Right lobe of liver (tissue), 6 donors: Measurements from ENCODE around the gene CLCN7. TPM values are rescaled to one million over a fixed set of nuclear protein-coding genes. Genes with fewer than 3 reads are reported as not detected.
A peak's percentile ranks its signal among the peaks of the same experiment; 100 is the strongest.
"Not testable (repeated sequence)": the region's sequence is repeated elsewhere in the genome, so short reads cannot be mapped to it uniquely, and the experiment has no call there.

Source experiments
- ATAC-seq, 4 donors: fragments of 200-7000 bp; cut with Tn5 transposase; one replicate each; pipeline ENCODE4 v1.9.1; 2020; ENCODE audit warnings: mild to moderate bottlenecking in 4 of 4, moderate library complexity in 4 of 4
- DNase-seq, 3 donors: peaks; one replicate each; pipeline ENCODE4 v3.0.0-alpha.2; 2020
- H3K27ac ChIP-seq, 3 donors: fragments of 200-600 bp; one replicate each; pipeline ENCODE4 v1.8.0; 2022
- H3K27me3 ChIP-seq, 2 donors: fragments of 200-600 bp; one replicate each; pipeline ENCODE4 v1.8.0; 2022
- H3K36me3 ChIP-seq, 4 donors: fragments of 200-600 bp; sonication (generic) in 1 of 4; one replicate each; pipeline versions ENCODE4 v1.5.1 to v1.8.0; 2017 to 2022; ENCODE audit warnings: control low read depth in 1 of 4
- H3K4me1 ChIP-seq, 4 donors: fragments of 200-600 bp; sonication (generic) in 1 of 4; one replicate each; pipeline versions ENCODE4 v1.5.1 to v1.8.0; 2017 to 2022; ENCODE audit warnings: control low read depth in 1 of 4
- H3K4me3 ChIP-seq, 3 donors: fragments of 200-600 bp; one replicate each; pipeline ENCODE4 v1.8.0; 2022
- H3K9me3 ChIP-seq, 4 donors: fragments of 200-600 bp; sonication (generic) in 1 of 4; one replicate each; pipeline versions ENCODE4 v1.5.1 to v1.8.0; 2017 to 2022; ENCODE audit warnings: control low read depth in 1 of 4
- CTCF ChIP-seq, 4 donors: fragments of 200-600 bp in 3 of 4; fragments of 450-650 bp in 1 of 4; IDR thresholded peaks; one replicate each; pipeline versions ENCODE4 v1.5.1 to v1.8.0; 2016 to 2022; ENCODE audit warnings: antibody characterized with exemption in 4 of 4, mild to moderate bottlenecking in 2 of 4
- POLR2A ChIP-seq: fragments of 450-650 bp; IDR thresholded peaks from one replicate; pipeline ENCODE4 v1.6.1; 2017; ENCODE audit warnings: antibody characterized with exemption, mild to moderate bottlenecking
- WGBS: methylation state at CpG from one replicate; pipeline ENCODE4 v1.1.6; 2018; ENCODE audit warnings: low coverage, low lambda C conversion rate; ENCODE audit not compliant: insufficient coverage; ENCODE audit errors: missing lambda C conversion rate; 5-methylcytosine and 5-hydroxymethylcytosine counted together
- intact Hi-C, 2 donors: fragments of 100-400 bp; cut with DNase I; formaldehyde crosslinking; loops; one replicate each; pipeline versions ENCODE4 v1.11.2 to v1.14.1; 2022
- total RNA-seq, 6 experiments: library from RNA; depleted of rRNA in 2 of 6; stranded (reverse); fragments of >200 nt in 2 of 6; fragmentation: NEBNext Ultra II Directional in 3 of 6; extraction: Animal tissue kit (Norgen Biotek cat#: 25700) in 3 of 6; gene quantifications; one replicate each; pipeline versions ENCODE4 v1.1.0 to v1.2.4, GENCODE V29; 2016 to 2023
- donor health status: DM: no; HTN: yes; CAD: no.
- donor health status: DM: no; HTN: no; CAD: no.
- donor health status: DM: no; HTN: no; CAD: no.
- donor health status: DM: no; HTN: yes; CAD: no.
- donor health status: DM: no; HTN: yes; CAD: no.

Gene CLCN7
- total RNA-seq, 6 experiments from 2014 or later: 36.0 to 50.8 (median 40.8) TPM

DNA sequence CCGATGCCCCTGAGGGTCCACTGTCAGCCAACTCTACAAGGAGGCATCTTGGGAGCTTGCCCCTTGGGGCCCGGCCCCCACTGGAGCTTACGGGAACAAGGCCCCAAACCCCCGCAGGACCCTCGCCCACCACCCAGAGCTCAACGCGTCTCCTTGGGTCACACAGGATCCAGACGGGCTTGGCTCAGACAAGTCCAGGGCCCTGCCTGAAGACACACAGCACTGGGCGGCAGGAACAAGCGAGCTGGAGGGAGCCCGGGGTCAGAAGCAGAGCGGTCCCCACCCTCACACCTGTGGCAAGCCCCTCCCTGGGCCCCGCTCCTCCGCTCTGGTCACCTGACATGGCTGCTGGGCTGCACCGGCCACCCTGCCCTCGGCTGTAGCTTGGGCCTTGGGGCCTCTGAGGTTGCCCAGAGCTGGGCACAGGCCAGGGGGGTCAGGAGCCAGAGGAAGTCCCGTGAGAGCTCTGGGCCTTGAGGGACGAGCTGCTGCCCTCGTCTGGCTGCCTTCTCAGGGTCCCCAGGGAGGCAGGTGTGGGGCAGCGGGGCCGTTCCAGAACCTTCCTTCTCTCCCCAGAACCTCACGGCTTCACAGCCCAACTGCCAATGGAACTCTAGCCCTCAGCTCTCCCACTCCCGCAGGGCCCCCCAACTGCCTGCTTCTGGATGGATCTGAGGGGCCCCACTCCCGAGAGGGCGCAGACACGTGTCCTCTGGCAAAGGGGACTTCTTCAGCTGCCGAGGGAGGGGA, 30.7 kb downstream of the CLCN7 start, which contains the start of gene CCDC154:
CCDC154 (minus strand) TSS at position 577 of the 750 bp plus-strand sequence; CDS start at position 343, 234 bp downstream.
- TF ChIP-seq CTCF (IDR thresholded peaks at IDR 0.05): no peak
- TF ChIP-seq POLR2A: no peak
- Histone ChIP-seq H3K9me3 (no peaks in the 10 kb centered on the region), H3K27ac (no peak within 1 kb of the TSS), H3K36me3 (peaks cover 0 to 10% (median 0%) of the 10 kb centered on the region in 4 donors), H3K4me3 (no peak within 1 kb of the TSS), H3K27me3 (no peaks in the 10 kb centered on the region), H3K4me1 (no peaks in the 10 kb centered on the region)
- intact Hi-C loops: no loop called here
- WGBS: 80% methylated on average over 1 of the region's 27 CpGs
- ATAC-seq (peak in 1 of 4 donors; percentile 6), DNase-seq (no peak)

DNA sequence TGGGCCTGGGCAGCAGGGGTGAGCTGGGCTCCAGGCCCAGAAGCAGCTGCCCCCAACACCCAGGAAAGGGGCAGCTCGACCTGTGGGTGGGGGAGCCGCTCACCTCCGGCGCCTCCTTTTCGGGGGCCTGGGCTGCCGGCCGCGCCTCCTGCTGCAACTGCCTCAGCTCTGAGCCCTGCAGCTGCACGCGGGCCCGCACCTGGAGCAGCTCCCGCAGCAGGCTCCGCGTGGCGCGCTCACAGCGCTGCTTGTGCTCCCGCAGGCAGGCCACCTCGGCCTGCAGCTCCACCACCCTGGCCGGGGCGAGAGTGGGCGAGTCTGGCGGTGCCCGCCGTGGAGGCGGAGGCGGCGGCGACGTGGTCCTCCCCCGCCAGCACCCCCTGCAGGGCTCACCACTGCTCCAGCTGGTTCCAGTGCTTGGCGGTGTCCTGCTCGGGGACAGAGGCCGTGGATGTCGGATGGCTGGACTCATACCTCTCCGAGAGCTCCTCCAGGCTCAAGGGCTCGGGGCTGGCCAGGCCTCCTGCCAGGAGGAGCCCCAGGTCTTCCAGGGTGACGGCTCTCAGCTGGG, 31.3 kb downstream of the CLCN7 start:
- H3K27ac ChIP-seq: no peak overlapping the region
- WGBS: no CpG with 5 or more reads among the region's 38 CpGs
- intact Hi-C loops: no loop called here
- H3K36me3 ChIP-seq: peaks cover 0 to 10% (median 0%) of the 10 kb centered on the region in 4 donors
- no peak for TF ChIP-seq POLR2A
- TF ChIP-seq CTCF (IDR thresholded peaks at IDR 0.05): no peak
- ATAC-seq (no peak), DNase-seq (no peak)
- no peak overlapping the region for H3K4me3 ChIP-seq
- H3K27me3 ChIP-seq: no peaks in the 10 kb centered on the region
- no peaks in the 10 kb centered on the region for H3K9me3 ChIP-seq
- H3K4me1 ChIP-seq: no peaks in the 10 kb centered on the region

DNA sequence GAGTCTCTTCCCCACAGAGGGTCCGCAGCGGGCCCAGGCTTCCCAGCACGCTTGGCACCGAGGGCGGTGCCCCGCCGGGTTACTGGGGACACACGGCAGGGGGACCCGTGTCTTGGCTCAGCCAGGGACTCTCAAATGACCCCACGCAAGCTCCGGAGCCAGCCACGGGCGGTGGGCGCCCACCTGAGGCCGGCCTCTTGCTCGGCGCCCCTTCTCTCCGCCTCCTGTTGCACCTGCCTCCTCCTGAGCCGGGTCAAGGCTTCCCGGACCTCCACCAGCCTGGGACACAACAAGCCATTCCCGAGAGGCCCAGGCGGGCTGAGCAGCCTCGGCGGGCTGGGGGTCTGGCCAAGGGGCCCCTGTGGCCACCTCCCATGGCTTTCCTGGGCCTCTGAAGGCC, 32.1 kb downstream of the CLCN7 start:
- no peaks in the 10 kb centered on the region for H3K9me3 ChIP-seq
- 100% methylated on average over 3 of the region's 24 CpGs for WGBS
- TF ChIP-seq CTCF (IDR thresholded peaks at IDR 0.05): no peak
- no peak for TF ChIP-seq POLR2A
- no peaks in the 10 kb centered on the region for H3K4me1 ChIP-seq
- H3K27me3 ChIP-seq: no peaks in the 10 kb centered on the region
- H3K36me3 ChIP-seq: peaks cover 0 to 3% (median 0%) of the 10 kb centered on the region in 4 donors
- intact Hi-C loops: no loop called here
- H3K27ac ChIP-seq: no peak overlapping the region
- DNase-seq (no peak), ATAC-seq (no peak)
- no peak overlapping the region for H3K4me3 ChIP-seq

DNA sequence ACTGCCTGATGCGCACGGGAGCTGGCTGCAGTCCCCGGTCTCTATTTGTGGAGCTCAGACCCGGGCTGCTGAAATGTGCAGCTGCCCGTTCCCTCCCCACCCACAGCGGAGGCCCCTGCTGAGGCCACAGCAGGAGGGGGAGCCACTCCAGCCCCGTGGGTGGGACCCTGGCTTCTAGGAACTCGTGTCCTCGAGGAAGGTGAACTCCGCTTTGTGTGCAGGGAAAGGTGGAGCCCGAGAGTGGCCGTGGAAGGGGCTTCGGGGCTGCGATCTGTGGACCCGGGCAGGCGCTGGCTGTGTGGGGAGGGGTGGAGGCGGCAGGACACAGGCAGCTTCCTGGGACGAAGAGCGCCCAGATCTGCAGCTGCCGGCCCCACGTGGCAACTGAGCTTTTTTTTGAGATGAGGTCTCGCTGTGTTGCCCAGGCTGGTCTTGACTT, 33.4 kb downstream of the CLCN7 start:
- Histone ChIP-seq H3K4me1 (no peaks in the 10 kb centered on the region), H3K36me3 (no peaks in the 10 kb centered on the region), H3K27ac (no peak overlapping the region), H3K9me3 (no peaks in the 10 kb centered on the region), H3K4me3 (no peak overlapping the region), H3K27me3 (no peaks in the 10 kb centered on the region)
- DNase-seq (no peak), ATAC-seq (no peak)
- TF ChIP-seq CTCF (IDR thresholded peaks at IDR 0.05) (no peak), POLR2A (no peak)
- intact Hi-C loops: no loop called here
- 67% methylated on average over 7 of the region's 22 CpGs for WGBS

DNA sequence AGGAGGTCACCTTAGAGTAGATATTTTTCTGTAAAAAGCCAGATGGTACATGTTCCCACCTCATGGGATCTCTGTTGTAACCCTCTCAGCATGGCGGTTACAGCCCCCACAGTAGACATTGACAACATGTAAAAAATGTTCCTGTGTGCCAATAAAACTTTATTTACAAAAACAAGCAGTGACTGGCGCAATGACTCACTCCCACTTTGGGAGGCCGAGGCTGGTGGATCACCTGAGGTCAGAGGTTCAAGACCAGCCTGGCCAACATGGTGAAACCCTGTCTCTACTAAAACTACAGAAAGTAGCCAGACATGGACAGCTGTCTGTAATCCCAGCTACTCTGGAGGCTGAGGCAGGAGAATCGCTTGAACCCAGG, 35.1 kb downstream of the CLCN7 start:
- ATAC-seq, H3K27me3 ChIP-seq, H3K4me1 ChIP-seq, H3K9me3 ChIP-seq, H3K4me3 ChIP-seq, DNase-seq, intact Hi-C loops, H3K36me3 ChIP-seq, H3K27ac ChIP-seq: not testable (repeated sequence)
- 100% methylated on average over 1 of the region's 4 CpGs for WGBS
